HCT116 (cell line): Measurements from ENCODE around the gene DNAH9.

Experiments
- ATF3 ChIP-seq: IDR thresholded peaks from 2 replicates; pipeline ENCODE4 v1.6.1; 2012
- CTCF ChIP-seq, 3 experiments: fragments of 200-600 bp in 1 of 3; sonication (generic) in 1 of 3; IDR thresholded peaks in 2 of 3; conservative IDR thresholded peaks in 1 of 3; 2 replicates each; pipeline ENCODE4 v1.5.1; 2012 to 2017; ENCODE audit warnings: low read depth in 2 of 3, low read length in 2 of 3, antibody characterized with exemption in 1 of 3, borderline replicate concordance in 1 of 3, control low read depth in 1 of 3, mild to moderate bottlenecking in 1 of 3, mixed read lengths in 1 of 3, mixed run types in 1 of 3, moderate library complexity in 1 of 3; ENCODE audit not compliant: insufficient read depth in 1 of 3
- EZH2phosphoT487 ChIP-seq: fragments of 200-600 bp; IDR thresholded peaks from 2 replicates; pipeline ENCODE4 v1.6.1; 2018; ENCODE audit warnings: antibody characterized with exemption, borderline replicate concordance
- POLR2AphosphoS5 ChIP-seq: IDR thresholded peaks from 2 replicates; pipeline ENCODE4 v1.6.1; 2011; ENCODE audit warnings: mild to moderate bottlenecking, low read depth, low read length, moderate library complexity
- REST ChIP-seq: IDR thresholded peaks from 2 replicates; pipeline ENCODE4 v1.6.1; 2012; ENCODE audit warnings: low read depth
- SP1 ChIP-seq: IDR thresholded peaks from 2 replicates; pipeline ENCODE4 v1.6.1; 2012; ENCODE audit warnings: low read depth
- ZNF274 ChIP-seq: fragments of 200-500 bp; sonication (Bioruptor generic); IDR thresholded peaks from 2 replicates; pipeline ENCODE4 v1.6.1; 2014; ENCODE audit warnings: mild to moderate bottlenecking, low read depth, low read length, inconsistent platforms

- TF ChIP-seq CTCF (IDR thresholded peaks at IDR 0.05 in 2 of 3, conservative IDR thresholded peaks at IDR 0.05 in 1 of 3; ENCODE audit: borderline replicate concordance in 1 of 3, insufficient read depth in 1 of 3, low read depth in 2 of 3, low read length in 2 of 3): no peak
- TF ChIP-seq REST: no peak
- no peak for TF ChIP-seq POLR2AphosphoS5
- TF ChIP-seq SP1: no peak
- no peak for TF ChIP-seq ATF3
- no peak for TF ChIP-seq EZH2phosphoT487
- no peak for TF ChIP-seq ZNF274
Measured at GRCh38 chr17:11874756-11875155, 276.5 kb downstream of the DNAH9 start.
